ENCODE measurements around the gene MBD5. TPM values are rescaled to one million over a fixed set of nuclear protein-coding genes. Genes with fewer than 3 reads are reported as not detected.

Gene MBD5
- polyA plus RNA-seq, 1 of the 3 experiments (the other 2 are of a cell fraction) = 7.4 TPM

DNA sequence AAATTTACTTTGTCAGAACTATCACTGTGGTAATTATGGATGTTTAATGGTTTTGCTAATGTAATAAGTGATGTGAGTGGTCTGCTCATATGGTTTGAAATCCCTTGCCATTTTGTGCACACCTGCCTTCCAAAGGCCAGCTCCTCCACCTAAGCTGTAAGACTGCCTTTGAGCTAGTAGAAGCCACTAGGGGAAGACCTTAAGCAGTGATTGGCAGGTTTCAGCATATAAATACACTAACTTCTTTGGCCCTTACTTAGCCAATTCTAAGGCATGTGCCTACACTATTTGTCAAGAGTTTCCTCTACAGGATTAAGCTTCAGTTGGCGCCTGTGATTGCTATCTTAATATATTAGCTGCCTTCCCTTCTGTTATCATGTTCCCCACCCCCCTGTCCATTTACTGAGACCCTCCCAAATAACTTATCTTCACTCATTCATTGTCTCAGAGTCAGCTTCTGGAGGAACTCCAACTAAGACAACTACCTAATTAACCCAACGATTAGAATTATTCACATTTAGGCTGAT, 141.1 kb downstream of the MBD5 start:
- Histone ChIP-seq H3K9me2 (no peaks in the 10 kb centered on the region), H3K36me3 (replicated peaks in 1 of 2; ENCODE audit: control insufficient read depth in 1 of 2, insufficient read depth in 2 of 2, low read length in 1 of 2) (no peaks in the 10 kb centered on the region), H3K9me3 (no peaks in the 10 kb centered on the region), H3K27ac (ENCODE audit: low read depth in 2 of 2, low read length in 1 of 2) (no peak overlapping the region), H3K4me2 (no peak overlapping the region), H3K9ac (no peak overlapping the region), H3K79me2 (ENCODE audit: insufficient read depth) (no peaks in the 10 kb centered on the region), H3K27me3 (ENCODE audit: insufficient read depth) (no peaks in the 10 kb centered on the region), H4K20me1 (ENCODE audit: insufficient read depth) (no peaks in the 10 kb centered on the region), H3K4me3 (ENCODE audit: low read depth in 2 of 2, low read length in 1 of 2) (no peak overlapping the region), H2AFZ (ENCODE audit: low read depth) (no peak overlapping the region), H3F3A (replicated peaks; ENCODE audit: insufficient read depth) (no peaks in the 10 kb centered on the region), H3K4me1 (ENCODE audit: control insufficient read depth in 1 of 2, insufficient read depth in 2 of 2, low read depth in 1 of 2, low read length in 1 of 2) (peaks cover 0 to 9% of the 10 kb centered on the region in 2 experiments; a peak in 3 of 4 replicates)
- TF ChIP-seq JUND (IDR thresholded peaks at IDR 0.05) (no peak), MEF2A (IDR thresholded peaks at IDR 0.05; ENCODE audit: borderline replicate concordance, low read depth) (no peak), EZH2phosphoT487 (IDR thresholded peaks at IDR 0.05; ENCODE audit: borderline replicate concordance, low read depth) (no peak)
- TF ChIP-seq, protein P1, sequence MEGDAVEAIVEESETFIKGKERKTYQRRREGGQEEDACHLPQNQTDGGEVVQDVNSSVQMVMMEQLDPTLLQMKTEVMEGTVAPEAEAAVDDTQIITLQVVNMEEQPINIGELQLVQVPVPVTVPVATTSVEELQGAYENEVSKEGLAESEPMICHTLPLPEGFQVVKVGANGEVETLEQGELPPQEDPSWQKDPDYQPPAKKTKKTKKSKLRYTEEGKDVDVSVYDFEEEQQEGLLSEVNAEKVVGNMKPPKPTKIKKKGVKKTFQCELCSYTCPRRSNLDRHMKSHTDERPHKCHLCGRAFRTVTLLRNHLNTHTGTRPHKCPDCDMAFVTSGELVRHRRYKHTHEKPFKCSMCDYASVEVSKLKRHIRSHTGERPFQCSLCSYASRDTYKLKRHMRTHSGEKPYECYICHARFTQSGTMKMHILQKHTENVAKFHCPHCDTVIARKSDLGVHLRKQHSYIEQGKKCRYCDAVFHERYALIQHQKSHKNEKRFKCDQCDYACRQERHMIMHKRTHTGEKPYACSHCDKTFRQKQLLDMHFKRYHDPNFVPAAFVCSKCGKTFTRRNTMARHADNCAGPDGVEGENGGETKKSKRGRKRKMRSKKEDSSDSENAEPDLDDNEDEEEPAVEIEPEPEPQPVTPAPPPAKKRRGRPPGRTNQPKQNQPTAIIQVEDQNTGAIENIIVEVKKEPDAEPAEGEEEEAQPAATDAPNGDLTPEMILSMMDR (IDR thresholded peaks at IDR 0.05) = no peak
- CTCF ChIA-PET = interaction anchor here (1.0 to 1.3 kb wide), 2 partner anchors 9 to 14 kb away, joined by 4 read pairs; no protein-coding TSS in a partner anchor
- DNase-seq = no peak
- 89% methylated on average over 2 of the region's 2 CpGs for WGBS (ENCODE audit: low lambda C conversion rate)
- POLR2A ChIA-PET = no interaction called here

DNA sequence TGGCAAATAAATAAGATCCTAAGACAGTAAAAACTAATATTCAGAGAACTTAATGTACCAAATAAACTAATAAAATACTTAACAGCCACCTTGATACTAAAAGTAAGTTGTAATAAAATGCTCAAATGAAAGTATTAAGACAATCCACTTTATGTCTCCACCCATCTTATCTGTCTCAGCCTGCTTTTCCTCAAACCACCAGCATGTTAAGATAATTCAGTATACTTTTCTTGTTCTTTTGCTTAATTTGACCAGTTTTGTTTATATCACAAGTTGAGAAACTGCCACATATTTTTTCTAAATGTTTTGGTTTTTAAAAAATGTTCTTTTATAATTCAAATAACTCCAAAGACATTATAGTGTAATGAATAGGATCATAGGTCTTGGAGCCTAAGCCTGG, 142.0 kb downstream of the MBD5 start:
- TF ChIP-seq JUND (IDR thresholded peaks at IDR 0.05) = no peak
- TF ChIP-seq SMC3 (IDR thresholded peaks at IDR 0.05; ENCODE audit: low read depth, low read length) = no peak
- TF ChIP-seq, protein P2, sequence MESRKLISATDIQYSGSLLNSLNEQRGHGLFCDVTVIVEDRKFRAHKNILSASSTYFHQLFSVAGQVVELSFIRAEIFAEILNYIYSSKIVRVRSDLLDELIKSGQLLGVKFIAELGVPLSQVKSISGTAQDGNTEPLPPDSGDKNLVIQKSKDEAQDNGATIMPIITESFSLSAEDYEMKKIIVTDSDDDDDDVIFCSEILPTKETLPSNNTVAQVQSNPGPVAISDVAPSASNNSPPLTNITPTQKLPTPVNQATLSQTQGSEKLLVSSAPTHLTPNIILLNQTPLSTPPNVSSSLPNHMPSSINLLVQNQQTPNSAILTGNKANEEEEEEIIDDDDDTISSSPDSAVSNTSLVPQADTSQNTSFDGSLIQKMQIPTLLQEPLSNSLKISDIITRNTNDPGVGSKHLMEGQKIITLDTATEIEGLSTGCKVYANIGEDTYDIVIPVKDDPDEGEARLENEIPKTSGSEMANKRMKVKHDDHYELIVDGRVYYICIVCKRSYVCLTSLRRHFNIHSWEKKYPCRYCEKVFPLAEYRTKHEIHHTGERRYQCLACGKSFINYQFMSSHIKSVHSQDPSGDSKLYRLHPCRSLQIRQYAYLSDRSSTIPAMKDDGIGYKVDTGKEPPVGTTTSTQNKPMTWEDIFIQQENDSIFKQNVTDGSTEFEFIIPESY (IDR thresholded peaks at IDR 0.05; ENCODE audit: borderline replicate concordance, low read depth) = no peak
- no peak for TF ChIP-seq RFX5 (IDR thresholded peaks at IDR 0.05; ENCODE audit: low read length)
- no peak for TF ChIP-seq YY1 (IDR thresholded peaks at IDR 0.05; ENCODE audit: low read depth)
- TF ChIP-seq MEF2A (IDR thresholded peaks at IDR 0.05; ENCODE audit: borderline replicate concordance, low read depth) = no peak
- TF ChIP-seq, protein P1 (IDR thresholded peaks at IDR 0.05) = no peak
- no peak for TF ChIP-seq ELF1 (IDR thresholded peaks at IDR 0.05)
- H3K36me3 ChIP-seq (replicated peaks in 1 of 2; ENCODE audit: control insufficient read depth in 1 of 2, insufficient read depth in 2 of 2, low read length in 1 of 2) = no peaks in the 10 kb centered on the region
- H4K20me1 ChIP-seq (ENCODE audit: insufficient read depth) = no peaks in the 10 kb centered on the region
- no peaks in the 10 kb centered on the region for H3K79me2 ChIP-seq (ENCODE audit: insufficient read depth)
- POLR2A ChIA-PET = no interaction called here
- H3K4me3 ChIP-seq (ENCODE audit: low read depth in 2 of 2, low read length in 1 of 2) = no peak overlapping the region
- CTCF ChIA-PET = no interaction called here
- H3K9ac ChIP-seq = no peak overlapping the region
- no peak overlapping the region for H2AFZ ChIP-seq (ENCODE audit: low read depth)
- H3K27ac ChIP-seq (ENCODE audit: low read depth in 2 of 2, low read length in 1 of 2) = no peak overlapping the region
- H3K4me1 ChIP-seq (ENCODE audit: control insufficient read depth in 1 of 2, insufficient read depth in 2 of 2, low read depth in 1 of 2, low read length in 1 of 2) = peaks cover 0 to 9% of the 10 kb centered on the region in 2 experiments; a peak in 3 of 4 replicates
- no peaks in the 10 kb centered on the region for H3K27me3 ChIP-seq (ENCODE audit: insufficient read depth)
- DNase-seq = no peak
- H3K9me3 ChIP-seq = no peaks in the 10 kb centered on the region
- no peaks in the 10 kb centered on the region for H3K9me2 ChIP-seq
- H3F3A ChIP-seq (replicated peaks; ENCODE audit: insufficient read depth) = no peaks in the 10 kb centered on the region
- no peak overlapping the region for H3K4me2 ChIP-seq

All from SK-N-SH (cell line).